T-cell (primary cell): ENCODE measurements around the gene TKFC. TPM values are rescaled to one million over a fixed set of nuclear protein-coding genes. Genes with fewer than 3 reads are reported as not detected.
A peak's percentile ranks its signal among the peaks of the same experiment; 100 is the strongest.

Source experiments
- ATAC-seq, 4 experiments: fragments of 200-7000 bp in 3 of 4; fragments of 150-1000 bp in 1 of 4; cut with Tn5 transposase; replicated peaks in 1 of 4; 1 replicate in 3 of 4; 2 replicates in 1 of 4; pipeline ENCODE4 v1.10.0; 2021; ENCODE audit warnings: moderate library complexity in 3 of 4, mild to moderate bottlenecking in 2 of 4, moderate number of reproducible peaks in 1 of 4
- CTCF ChIA-PET, 2 donors: fragments of 300-600 bp; sonication (Branson Sonifier 250); formaldehyde crosslinking; loops; one replicate each; lab custom pipeline; 2022; ENCODE audit warnings: antibody characterized with exemption in 2 of 2; lab: Charles Lee
- POLR2A ChIA-PET, 2 donors: fragments of 300-600 bp; sonication (Branson Sonifier 250); formaldehyde crosslinking; loops; one replicate each; lab custom pipeline; 2022; ENCODE audit warnings: antibody characterized with exemption in 2 of 2; lab: Charles Lee
- DNase-seq, 35 experiments: peaks; one replicate each; pipeline versions ENCODE4 v3.0.0 to v3.0.0-alpha.2; 2013 to 2023
- H3K27ac ChIP-seq: one replicate; pipeline ENCODE4 v1.5.1; 2013; ENCODE audit warnings: low read length
- H3K27me3 ChIP-seq, 2 experiments: replicated peaks in 1 of 2; 1 replicate in 1 of 2; 2 replicates in 1 of 2; pipeline versions ENCODE4 v1.6.1 to v1.7.0; 2013; ENCODE audit warnings: low read length in 1 of 2, mixed read lengths in 1 of 2; ENCODE audit not compliant: control insufficient read depth in 2 of 2, insufficient read depth in 2 of 2; ENCODE audit errors: extremely low read depth in 1 of 2
- H3K36me3 ChIP-seq, 2 donors: 1 replicate in 1 of 2; 2 replicates in 1 of 2; pipeline versions ENCODE4 v1.6.1 to v1.7.0; 2013; ENCODE audit warnings: low read length in 1 of 2; ENCODE audit not compliant: control insufficient read depth in 2 of 2, insufficient read depth in 1 of 2; ENCODE audit errors: extremely low read depth in 1 of 2
- H3K4me1 ChIP-seq, 2 experiments: 1 replicate in 1 of 2; 2 replicates in 1 of 2; pipeline versions ENCODE4 v1.6.1 to v1.7.0; 2013; ENCODE audit warnings: low read length in 2 of 2, mixed read lengths in 1 of 2; ENCODE audit not compliant: insufficient read depth in 2 of 2, control insufficient read depth in 1 of 2; ENCODE audit errors: extremely low read depth in 1 of 2
- H3K4me3 ChIP-seq, 2 donors: 1 replicate in 1 of 2; 2 replicates in 1 of 2; pipeline versions ENCODE4 v1.5.1 to v1.7.0; 2013; ENCODE audit warnings: mild to moderate bottlenecking in 2 of 2, low read length in 1 of 2, moderate library complexity in 1 of 2; ENCODE audit not compliant: control insufficient read depth in 1 of 2; ENCODE audit errors: extremely low read depth in 1 of 2
- H3K9me3 ChIP-seq: 2 replicates; pipeline ENCODE4 v1.7.0; 2013
- H3K27ac Mint-ChIP-seq, 2 donors: one replicate each; pipeline ENCODE4 v1.8.0; 2020 to 2021; ENCODE audit warnings: mild to moderate bottlenecking in 2 of 2, mixed read lengths in 2 of 2
- H3K27me3 Mint-ChIP-seq, 2 donors: one replicate each; pipeline ENCODE4 v1.8.0; 2021 to 2022; ENCODE audit warnings: mixed read lengths in 2 of 2
- H3K36me3 Mint-ChIP-seq: one replicate; pipeline ENCODE4 v1.8.0; 2021; ENCODE audit warnings: mixed read lengths
- H3K4me1 Mint-ChIP-seq, 3 donors: one replicate each; pipeline ENCODE4 v1.8.0; 2020 to 2022; ENCODE audit warnings: mixed read lengths in 3 of 3, mild to moderate bottlenecking in 1 of 3
- H3K4me3 Mint-ChIP-seq, 3 donors: one replicate each; pipeline ENCODE4 v1.8.0; 2020 to 2022; ENCODE audit warnings: mild to moderate bottlenecking in 3 of 3, mixed read lengths in 3 of 3, moderate library complexity in 3 of 3
- H3K9me3 Mint-ChIP-seq, 3 donors: one replicate each; pipeline ENCODE4 v1.8.0; 2020 to 2022; ENCODE audit warnings: mixed read lengths in 3 of 3
- WGBS: methylation state at CpG from one replicate; pipeline ENCODE4 v1.1.5; 2013; ENCODE audit warnings: missing lambda C conversion rate; ENCODE audit not compliant: insufficient coverage; 5-methylcytosine and 5-hydroxymethylcytosine counted together
- total RNA-seq, 35 experiments: library from RNA in 6 of 35; stranded (reverse) in 6 of 35; fragments of 120-200 nt in 1 of 35; gene quantifications; one replicate each; pipeline versions ENCODE4 v1.2.1 to v1.2.4 and lab custom pipeline; 2013 to 2026

The TKFC gene
- total RNA-seq, 5 donors from 2014 or later (not counting 1 experiment from before 2014, with no cell fraction given): 30.9 to 53.9 (median 46.6) TPM

GRCh38 chr11:61328351-61328750 is 4.7 kb upstream of the TKFC start:
- Mint-ChIP-seq H3K27ac (no peak overlapping the region), H3K27me3 (no peaks in the 10 kb centered on the region), H3K9me3 (no peaks in the 10 kb centered on the region), H3K4me3 (no peak overlapping the region), H3K36me3 (peaks cover 58% of the 10 kb centered on the region), H3K4me1 (peaks cover 42 to 51% (median 49%) of the 10 kb centered on the region in 3 donors)
- H3K27ac ChIP-seq: no peak overlapping the region
- peaks cover 14 to 23% of the 10 kb centered on the region in 2 experiments for H3K4me1 ChIP-seq
- no peak for DNase-seq
- H3K27me3 ChIP-seq: no peaks in the 10 kb centered on the region
- no peak for ATAC-seq
- H3K9me3 ChIP-seq: no peaks in the 10 kb centered on the region
- POLR2A ChIA-PET: interaction anchor here in 1 of 2 donors (0.5 to 1.1 kb wide), 3 partner anchors 8 to 275 kb away, joined by 3 to 4 read pairs (median 3); no protein-coding TSS in a partner anchor
- no peak overlapping the region for H3K4me3 ChIP-seq
- CTCF ChIA-PET: no interaction called here
- H3K36me3 ChIP-seq: peaks cover 12 to 66% of the 10 kb centered on the region in 2 donors
- 97% methylated on average over 9 of the region's 9 CpGs for WGBS

GRCh38 chr11:61329871-61330270 is 3.2 kb upstream of the TKFC start:
- H3K4me3 ChIP-seq: no peak overlapping the region
- no peak overlapping the region for H3K4me3 Mint-ChIP-seq
- H3K27ac ChIP-seq: no peak overlapping the region
- peaks cover 48 to 61% (median 59%) of the 10 kb centered on the region in 3 donors for H3K4me1 Mint-ChIP-seq
- ChIA-PET POLR2A (interaction anchor here in 1 of 2 donors (0.6 kb wide), 1 partner anchor 65 kb away, joined by 3 read pairs; no protein-coding TSS in a partner anchor), CTCF (interaction anchor here (0.8 to 1.2 kb wide), 2 partner anchors 97 to 110 kb away, joined by 3 to 4 read pairs; no protein-coding TSS in a partner anchor)
- no peak overlapping the region for H3K27ac Mint-ChIP-seq
- H3K9me3 ChIP-seq: no peaks in the 10 kb centered on the region
- peaks cover 8 to 52% of the 10 kb centered on the region in 2 donors for H3K36me3 ChIP-seq
- no peaks in the 10 kb centered on the region for H3K27me3 Mint-ChIP-seq
- 96% methylated on average over 4 of the region's 4 CpGs for whole genome bisulfite sequencing
- peaks cover 22 to 33% of the 10 kb centered on the region in 2 experiments for H3K4me1 ChIP-seq
- DNase-seq (no peak), ATAC-seq (no peak)
- H3K36me3 Mint-ChIP-seq: peaks cover 47% of the 10 kb centered on the region
- no peaks in the 10 kb centered on the region for H3K9me3 Mint-ChIP-seq
- H3K27me3 ChIP-seq: no peaks in the 10 kb centered on the region

- ChIA-PET POLR2A (interaction anchor here in 1 of 2 donors (1.1 kb wide), 1 partner anchor 98 kb away, joined by 4 read pairs; the partner anchor contains the start of genes CPSF7 and SDHAF2), CTCF (interaction anchor here in 1 of 2 donors (0.7 kb wide), 1 partner anchor 61 kb away, joined by 3 read pairs; no protein-coding TSS in a partner anchor)
These were observed 1.4 kb upstream of the TKFC start for GRCh38 chr11:61331651-61332050.

GRCh38 chr11:61332281-61332796 is 689 bp upstream of the TKFC start:
- peaks cover 22 to 46% of the 10 kb centered on the region in 2 experiments for H3K4me1 ChIP-seq
- H3K27me3 ChIP-seq: no peaks in the 10 kb centered on the region
- no peak for ATAC-seq
- Mint-ChIP-seq H3K36me3 (peaks cover 30% of the 10 kb centered on the region), H3K27me3 (no peaks in the 10 kb centered on the region), H3K27ac (peak overlapping the region; percentile 79 to 84), H3K9me3 (no peaks in the 10 kb centered on the region), H3K4me1 (peaks cover 60 to 67% (median 67%) of the 10 kb centered on the region in 3 donors), H3K4me3 (peak overlapping the region; percentile 92 to 94 (median 92))
- peak overlapping the region; percentile 74 to 83 for H3K4me3 ChIP-seq
- DNase-seq: peak in 7 of 35 experiments; percentile 2 to 11 (median 5)
- ChIA-PET CTCF (interaction anchor here in 1 of 2 donors (0.7 kb wide), 1 partner anchor 61 kb away, joined by 3 read pairs; no protein-coding TSS in a partner anchor), POLR2A (interaction anchor here in 1 of 2 donors (1.1 kb wide), 1 partner anchor 98 kb away, joined by 4 read pairs; the partner anchor contains the start of genes CPSF7 and SDHAF2)
- peak overlapping the region; percentile 58 for H3K27ac ChIP-seq
- H3K36me3 ChIP-seq: peaks cover 8 to 29% of the 10 kb centered on the region in 2 donors
- 2% methylated on average over 24 of the region's 24 CpGs for WGBS
- H3K9me3 ChIP-seq: no peaks in the 10 kb centered on the region

More at GRCh38 chr11:61331651-61332050, 1.4 kb upstream of the TKFC start:
- Histone ChIP-seq H3K4me1 (peaks cover 22 to 45% of the 10 kb centered on the region in 2 experiments), H3K36me3 (peaks cover 8 to 35% of the 10 kb centered on the region in 2 donors), H3K4me3 (peak overlapping the region; percentile 6 to 83), H3K9me3 (no peaks in the 10 kb centered on the region), H3K27me3 (no peaks in the 10 kb centered on the region), H3K27ac (no peak overlapping the region)
- peaks cover 30% of the 10 kb centered on the region for H3K36me3 Mint-ChIP-seq
- H3K27ac Mint-ChIP-seq: peak overlapping the region; percentile 79 to 84
- ATAC-seq: no peak
- no peak for DNase-seq
- H3K4me3 Mint-ChIP-seq: peak overlapping the region; percentile 92 to 94 (median 92)
- WGBS: 81% methylated on average over 5 of the region's 6 CpGs
- no peaks in the 10 kb centered on the region for H3K9me3 Mint-ChIP-seq
- no peaks in the 10 kb centered on the region for H3K27me3 Mint-ChIP-seq
- peaks cover 55 to 67% (median 63%) of the 10 kb centered on the region in 3 donors for H3K4me1 Mint-ChIP-seq

- Histone ChIP-seq H3K9me3 (no peaks in the 10 kb centered on the region), H3K36me3 (peaks cover 8 to 16% of the 10 kb centered on the region in 2 donors), H3K4me3 (peak overlapping the region; percentile 74 to 83), H3K27ac (peak overlapping the region; percentile 85), H3K4me1 (peaks cover 22 to 46% of the 10 kb centered on the region in 2 experiments), H3K27me3 (no peaks in the 10 kb centered on the region)
- POLR2A ChIA-PET: interaction anchor here (0.5 to 1.3 kb wide), 5 partner anchors 14 to 677 kb away, joined by 3 to 7 read pairs (median 4); partner anchors contain the start of gene TMEM138 (in 1 of the 2)
- Mint-ChIP-seq H3K4me1 (peaks cover 56 to 60% (median 57%) of the 10 kb centered on the region in 3 donors), H3K36me3 (peaks cover 20% of the 10 kb centered on the region), H3K27me3 (no peaks in the 10 kb centered on the region), H3K9me3 (no peaks in the 10 kb centered on the region), H3K27ac (peak overlapping the region; percentile 97 to 99), H3K4me3 (peak overlapping the region; percentile 92 to 94 (median 92))
- WGBS: 0% methylated on average over 8 of the region's 19 CpGs
- CTCF ChIA-PET: interaction anchor here (0.5 to 2.5 kb wide), 7 partner anchors 28 to 68 kb away, joined by 3 to 17 read pairs (median 4); partner anchors contain the start of genes CYB561A3 (in 1 of the 2), TMEM138 (in 1 of the 2) and TMEM216 (in 1 of the 2)
- DNase-seq (peak in 1 of 35 experiments; percentile 4), ATAC-seq (no peak)
These were observed 764 bp downstream of the TKFC start for GRCh38 chr11:61333550-61334433.
